Measurements from ENCODE around the gene MRO. TPM values are rescaled to one million over a fixed set of nuclear protein-coding genes. Genes with fewer than 3 reads are reported as not detected.

The MRO gene
- total RNA-seq, 1 donor, result 1.8 TPM

DNA sequence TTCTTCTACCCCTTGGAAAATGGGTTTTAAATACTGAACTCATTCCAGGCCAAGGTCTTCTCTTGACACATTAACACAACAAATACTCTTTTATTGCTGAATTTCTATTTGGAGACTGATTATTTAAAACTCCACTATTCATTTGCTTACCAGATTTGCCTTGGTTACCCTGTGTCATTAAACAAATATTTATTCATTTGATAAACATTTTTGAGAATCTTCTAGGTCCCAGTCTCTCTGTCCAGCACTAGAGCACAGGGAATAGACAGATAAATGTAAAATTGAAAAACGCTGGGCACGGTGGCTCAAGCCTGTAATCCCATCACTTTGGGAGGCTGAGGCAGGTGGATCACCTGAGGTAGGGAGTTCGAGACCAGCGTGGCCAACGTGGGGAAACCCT lies 9.8 kb upstream of the MRO start:
- Histone ChIP-seq H2AFZ (ENCODE audit: low read length) (no peak overlapping the region), H3K4me1 (ENCODE audit: insufficient read depth, low read length) (no peaks in the 10 kb centered on the region), H3K4me2 (ENCODE audit: insufficient read depth, low read length) (no peak overlapping the region), H3K27ac (ENCODE audit: low read depth, low read length) (no peak overlapping the region), H3K4me3 (ENCODE audit: insufficient read depth, low read length) (no peak overlapping the region), H3K27me3 (ENCODE audit: insufficient read depth, low read length) (no peaks in the 10 kb centered on the region), H3K79me2 (ENCODE audit: insufficient read depth, low read length) (no peaks in the 10 kb centered on the region), H3K36me3 (ENCODE audit: insufficient read depth, low read length) (no peaks in the 10 kb centered on the region), H3K9me3 (ENCODE audit: low read depth, low read length) (no peaks in the 10 kb centered on the region), H4K20me1 (ENCODE audit: insufficient read depth, low read length) (no peaks in the 10 kb centered on the region)
- TF ChIP-seq, protein P1, sequence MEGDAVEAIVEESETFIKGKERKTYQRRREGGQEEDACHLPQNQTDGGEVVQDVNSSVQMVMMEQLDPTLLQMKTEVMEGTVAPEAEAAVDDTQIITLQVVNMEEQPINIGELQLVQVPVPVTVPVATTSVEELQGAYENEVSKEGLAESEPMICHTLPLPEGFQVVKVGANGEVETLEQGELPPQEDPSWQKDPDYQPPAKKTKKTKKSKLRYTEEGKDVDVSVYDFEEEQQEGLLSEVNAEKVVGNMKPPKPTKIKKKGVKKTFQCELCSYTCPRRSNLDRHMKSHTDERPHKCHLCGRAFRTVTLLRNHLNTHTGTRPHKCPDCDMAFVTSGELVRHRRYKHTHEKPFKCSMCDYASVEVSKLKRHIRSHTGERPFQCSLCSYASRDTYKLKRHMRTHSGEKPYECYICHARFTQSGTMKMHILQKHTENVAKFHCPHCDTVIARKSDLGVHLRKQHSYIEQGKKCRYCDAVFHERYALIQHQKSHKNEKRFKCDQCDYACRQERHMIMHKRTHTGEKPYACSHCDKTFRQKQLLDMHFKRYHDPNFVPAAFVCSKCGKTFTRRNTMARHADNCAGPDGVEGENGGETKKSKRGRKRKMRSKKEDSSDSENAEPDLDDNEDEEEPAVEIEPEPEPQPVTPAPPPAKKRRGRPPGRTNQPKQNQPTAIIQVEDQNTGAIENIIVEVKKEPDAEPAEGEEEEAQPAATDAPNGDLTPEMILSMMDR (IDR thresholded peaks at IDR 0.05; ENCODE audit: extremely low read depth, low read depth, low read length), result no peak
- no peak for DNase-seq (ENCODE audit: insufficient read length, low spot score, missing footprints)

DNA sequence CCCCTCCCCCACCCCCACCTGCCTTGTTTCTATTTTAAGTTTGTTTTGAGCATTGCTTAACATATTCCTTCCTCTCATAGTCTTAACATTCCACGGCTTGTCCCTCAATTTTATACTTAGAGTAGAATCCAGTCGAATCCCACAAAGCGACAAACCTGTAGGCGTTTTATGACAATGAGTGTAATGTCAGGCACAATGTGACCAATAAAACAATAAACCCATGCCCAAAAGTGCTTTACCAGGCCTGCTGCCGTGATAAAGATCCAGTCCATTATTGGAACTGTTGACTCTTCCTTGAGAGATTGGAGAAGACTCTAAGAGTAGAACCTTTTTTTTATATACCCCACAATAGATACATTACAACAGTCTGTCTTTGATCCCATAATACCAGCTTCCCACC lies 6.2 kb upstream of the MRO start:
- H3K9me3 ChIP-seq (ENCODE audit: low read depth, low read length), result no peaks in the 10 kb centered on the region
- no peaks in the 10 kb centered on the region for H3K4me1 ChIP-seq (ENCODE audit: insufficient read depth, low read length)
- no peak overlapping the region for H3K4me2 ChIP-seq (ENCODE audit: insufficient read depth, low read length)
- H4K20me1 ChIP-seq (ENCODE audit: insufficient read depth, low read length), result no peaks in the 10 kb centered on the region
- no peaks in the 10 kb centered on the region for H3K79me2 ChIP-seq (ENCODE audit: insufficient read depth, low read length)
- no peaks in the 10 kb centered on the region for H3K27me3 ChIP-seq (ENCODE audit: insufficient read depth, low read length)
- no peak overlapping the region for H3K4me3 ChIP-seq (ENCODE audit: insufficient read depth, low read length)
- H3K36me3 ChIP-seq (ENCODE audit: insufficient read depth, low read length), result no peaks in the 10 kb centered on the region
- H3K27ac ChIP-seq (ENCODE audit: low read depth, low read length), result no peak overlapping the region
- no peak overlapping the region for H2AFZ ChIP-seq (ENCODE audit: low read length)
- no peak for DNase-seq (ENCODE audit: insufficient read length, low spot score, missing footprints)
- TF ChIP-seq, protein P1 (IDR thresholded peaks at IDR 0.05; ENCODE audit: extremely low read depth, low read depth, low read length), result no peak

DNA sequence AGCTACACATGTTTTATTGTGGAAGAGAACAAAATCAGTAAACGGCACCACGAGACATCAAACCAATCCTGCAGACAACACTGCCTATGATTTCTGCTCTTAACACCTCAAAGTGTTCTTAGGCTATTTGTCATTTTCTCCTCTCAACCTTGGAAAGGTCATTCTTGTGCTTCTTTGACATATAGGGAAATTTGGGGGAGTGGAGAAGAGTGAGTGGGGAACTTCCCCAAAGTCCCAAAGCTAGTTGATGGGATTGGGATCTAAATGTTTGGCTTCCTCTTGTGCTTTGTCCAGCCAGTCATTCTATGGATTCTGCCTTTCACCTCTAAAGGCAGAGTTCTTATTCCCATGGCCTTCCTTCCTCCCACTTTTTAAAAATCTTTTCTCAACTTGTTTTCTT lies 5.8 kb upstream of the MRO start:
- no peak overlapping the region for H3K27ac ChIP-seq (ENCODE audit: low read depth, low read length)
- H4K20me1 ChIP-seq (ENCODE audit: insufficient read depth, low read length), result no peaks in the 10 kb centered on the region
- no peak overlapping the region for H3K4me2 ChIP-seq (ENCODE audit: insufficient read depth, low read length)
- H2AFZ ChIP-seq (ENCODE audit: low read length), result no peak overlapping the region
- H3K4me3 ChIP-seq (ENCODE audit: insufficient read depth, low read length), result no peak overlapping the region
- H3K36me3 ChIP-seq (ENCODE audit: insufficient read depth, low read length), result no peaks in the 10 kb centered on the region
- no peak for DNase-seq (ENCODE audit: insufficient read length, low spot score, missing footprints)
- H3K9me3 ChIP-seq (ENCODE audit: low read depth, low read length), result no peaks in the 10 kb centered on the region
- no peaks in the 10 kb centered on the region for H3K27me3 ChIP-seq (ENCODE audit: insufficient read depth, low read length)
- H3K4me1 ChIP-seq (ENCODE audit: insufficient read depth, low read length), result no peaks in the 10 kb centered on the region
- TF ChIP-seq, protein P1 (IDR thresholded peaks at IDR 0.05; ENCODE audit: extremely low read depth, low read depth, low read length), result no peak
- no peaks in the 10 kb centered on the region for H3K79me2 ChIP-seq (ENCODE audit: insufficient read depth, low read length)

DNA sequence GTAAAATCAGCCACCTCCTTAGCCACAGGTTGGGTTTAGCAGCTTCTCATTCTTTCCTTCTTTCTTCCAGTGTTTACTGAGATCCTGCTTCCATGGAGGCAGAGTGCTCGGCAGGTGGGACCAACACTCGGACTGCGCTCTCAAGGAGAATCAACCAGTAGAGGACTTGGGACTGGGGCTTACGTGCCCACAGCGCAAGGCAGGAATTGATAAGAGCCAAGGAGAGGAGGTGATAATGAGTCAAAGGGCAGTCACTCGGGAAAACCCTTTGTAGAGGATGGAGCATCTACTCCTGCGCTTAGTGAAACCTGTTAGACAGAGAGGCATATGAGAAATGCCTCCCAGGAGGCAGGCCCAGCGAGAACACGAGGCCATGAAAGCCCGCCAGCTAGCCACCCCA lies 2.9 kb upstream of the MRO start:
- Histone ChIP-seq H3K4me3 (ENCODE audit: insufficient read depth, low read length) (no peak overlapping the region), H3K4me2 (ENCODE audit: insufficient read depth, low read length) (no peak overlapping the region), H3K4me1 (ENCODE audit: insufficient read depth, low read length) (peaks cover 13% of the 10 kb centered on the region), H3K79me2 (ENCODE audit: insufficient read depth, low read length) (no peaks in the 10 kb centered on the region), H4K20me1 (ENCODE audit: insufficient read depth, low read length) (no peaks in the 10 kb centered on the region), H3K36me3 (ENCODE audit: insufficient read depth, low read length) (no peaks in the 10 kb centered on the region), H3K9me3 (ENCODE audit: low read depth, low read length) (no peaks in the 10 kb centered on the region), H2AFZ (ENCODE audit: low read length) (no peak overlapping the region), H3K27me3 (ENCODE audit: insufficient read depth, low read length) (no peaks in the 10 kb centered on the region), H3K27ac (ENCODE audit: low read depth, low read length) (no peak overlapping the region)
- TF ChIP-seq, protein P1 (IDR thresholded peaks at IDR 0.05; ENCODE audit: extremely low read depth, low read depth, low read length), result no peak
- no peak for DNase-seq (ENCODE audit: insufficient read length, low spot score, missing footprints)

Measured in osteoblast (primary cell).